H4 (cell line): ENCODE measurements around the gene RAB3A. TPM values are rescaled to one million over a fixed set of nuclear protein-coding genes. Genes with fewer than 3 reads are reported as not detected.

Experiments
- DNase-seq: peaks from one replicate; pipeline ENCODE4 v3.0.0-alpha.2; 2015; ENCODE audit warnings: low spot score
- total RNA-seq: library from RNA; depleted of rRNA; stranded (reverse); fragments of >200 nt; shearing (Covaris generic); gene quantifications from 2 replicates; pipeline ENCODE4 v1.2.3, GENCODE V29; 2014

RAB3A gene
- total RNA-seq, 1 experiment from 2014 or later, result 2.2 TPM

DNA sequence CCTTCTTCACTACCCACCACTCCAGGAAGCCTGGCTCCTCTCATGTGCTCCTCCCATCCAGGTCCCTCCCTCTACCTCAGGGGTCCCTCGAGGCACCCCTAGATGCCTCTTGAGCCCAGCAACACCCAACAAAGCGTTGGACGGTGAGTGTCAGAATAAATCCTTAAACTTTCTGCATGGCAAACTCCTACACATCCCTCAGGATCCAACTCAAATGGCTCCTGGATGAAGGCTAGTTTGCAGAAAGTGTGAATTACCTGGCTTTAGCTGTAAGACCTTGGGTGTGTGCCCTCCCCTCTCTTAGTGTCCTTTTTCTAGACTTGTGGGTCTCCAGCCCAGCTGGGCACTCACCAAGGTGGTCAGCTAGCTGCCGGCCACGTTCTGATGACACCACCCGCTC lies 5.5 kb downstream of the RAB3A start:
- no peak for DNase-seq

DNA sequence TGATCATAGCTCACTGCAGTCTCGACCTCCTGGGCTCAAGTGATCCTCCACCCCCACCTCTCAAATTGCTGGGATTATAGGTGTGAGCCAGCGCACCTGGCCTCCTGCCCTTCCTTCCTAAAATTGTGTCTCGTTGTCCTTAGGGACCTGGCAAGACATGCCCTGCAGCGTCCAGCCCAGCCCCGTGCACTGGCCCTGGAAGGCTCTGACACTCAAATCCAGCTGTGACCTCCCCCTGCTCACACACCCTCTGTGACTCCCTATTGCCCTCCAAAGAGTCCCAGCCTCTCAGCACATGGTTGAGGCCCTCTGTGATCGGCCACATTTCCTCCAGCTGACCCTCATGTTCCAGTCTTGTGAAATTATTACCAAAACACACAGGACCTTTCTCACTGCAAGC lies 5.9 kb downstream of the RAB3A start:
- no peak for DNase-seq

DNA sequence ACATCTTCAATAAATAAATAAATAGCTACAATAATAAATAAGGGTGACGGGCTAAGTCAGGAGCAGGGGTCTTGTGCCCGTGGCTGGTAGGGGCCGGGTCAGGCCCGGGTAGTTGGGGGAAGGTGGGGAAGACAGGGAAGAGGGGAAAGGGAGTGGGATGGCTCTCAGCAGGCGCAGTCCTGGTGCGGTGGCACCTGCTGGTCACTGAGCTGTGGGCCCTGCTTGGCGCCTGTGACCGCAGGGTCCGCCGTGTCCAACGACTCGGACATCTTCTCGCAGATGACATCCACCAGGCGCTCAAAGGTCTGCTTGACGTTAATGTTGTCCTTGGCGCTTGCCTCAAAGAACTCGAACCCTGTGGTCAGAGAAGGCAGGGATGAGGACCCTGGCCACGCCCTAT lies 6.5 kb downstream of the RAB3A start:
- no peak for DNase-seq

DNA sequence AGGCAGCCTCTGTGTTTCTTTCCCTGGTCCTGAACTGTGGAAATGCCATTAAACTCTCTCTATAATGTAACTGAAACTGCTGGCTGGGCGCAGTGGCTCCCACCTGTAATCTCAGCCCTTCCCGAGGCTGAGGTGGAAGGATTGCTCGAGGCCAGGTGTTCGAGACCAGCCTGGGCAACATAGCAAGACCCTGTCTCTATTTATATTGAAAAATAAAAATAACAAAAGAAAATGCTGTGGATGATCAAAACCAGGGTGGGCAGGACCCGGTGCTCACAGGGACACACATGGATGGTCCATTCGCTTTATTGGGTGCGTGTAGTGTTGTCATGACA lies 7.4 kb downstream of the RAB3A start:
- no peak for DNase-seq

DNA sequence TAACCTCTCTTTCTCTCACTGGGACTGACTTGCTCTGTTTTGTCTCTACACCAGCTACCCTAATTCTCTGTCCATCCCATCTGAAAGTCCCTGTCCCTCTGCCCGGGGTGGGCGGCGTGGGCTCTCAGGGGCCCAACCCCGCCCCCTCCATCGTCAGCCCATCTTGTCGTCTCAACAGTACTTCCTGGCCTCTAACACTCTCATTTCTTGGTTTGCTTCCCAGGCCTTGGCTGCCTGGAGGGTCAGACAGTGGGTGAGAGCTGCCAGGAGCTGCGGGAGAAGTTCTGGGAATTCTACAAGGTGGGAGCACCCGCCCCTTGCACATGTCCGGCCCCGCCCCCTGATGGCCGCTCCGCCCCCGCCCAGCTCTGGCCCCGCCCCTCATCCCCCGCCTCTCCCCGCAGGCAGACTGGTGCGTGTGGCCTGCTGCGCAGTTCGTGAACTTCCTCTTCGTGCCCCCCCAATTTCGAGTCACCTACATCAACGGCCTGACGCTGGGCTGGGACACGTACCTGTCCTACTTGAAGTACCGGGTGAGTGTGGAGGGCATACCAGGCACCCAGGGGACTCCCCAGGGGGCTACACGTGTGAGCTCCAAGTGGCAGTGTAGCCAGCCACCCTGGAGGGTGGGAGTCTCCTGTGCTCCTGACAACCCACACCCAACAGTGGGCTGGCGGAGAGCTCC lies 9.1 kb downstream of the RAB3A start:
- DNase-seq, result no peak

DNA sequence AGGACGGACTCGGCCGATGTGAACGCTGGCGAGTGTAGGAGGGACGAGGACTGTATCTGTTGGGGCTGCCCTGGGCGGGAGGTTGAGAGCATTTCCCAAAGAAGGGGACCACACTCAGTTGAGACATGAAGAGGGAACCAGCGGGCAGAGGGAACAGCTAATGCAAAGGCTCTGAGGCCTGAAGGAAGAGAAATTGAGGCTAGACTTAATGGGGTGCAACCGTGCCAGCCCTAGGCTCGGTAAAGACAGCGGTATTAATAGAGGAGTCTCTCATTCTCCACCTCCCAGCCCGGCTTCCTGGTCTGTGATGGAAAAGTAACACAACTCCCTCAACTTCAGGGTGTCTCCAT lies 9.7 kb downstream of the RAB3A start:
- no peak for DNase-seq

DNA sequence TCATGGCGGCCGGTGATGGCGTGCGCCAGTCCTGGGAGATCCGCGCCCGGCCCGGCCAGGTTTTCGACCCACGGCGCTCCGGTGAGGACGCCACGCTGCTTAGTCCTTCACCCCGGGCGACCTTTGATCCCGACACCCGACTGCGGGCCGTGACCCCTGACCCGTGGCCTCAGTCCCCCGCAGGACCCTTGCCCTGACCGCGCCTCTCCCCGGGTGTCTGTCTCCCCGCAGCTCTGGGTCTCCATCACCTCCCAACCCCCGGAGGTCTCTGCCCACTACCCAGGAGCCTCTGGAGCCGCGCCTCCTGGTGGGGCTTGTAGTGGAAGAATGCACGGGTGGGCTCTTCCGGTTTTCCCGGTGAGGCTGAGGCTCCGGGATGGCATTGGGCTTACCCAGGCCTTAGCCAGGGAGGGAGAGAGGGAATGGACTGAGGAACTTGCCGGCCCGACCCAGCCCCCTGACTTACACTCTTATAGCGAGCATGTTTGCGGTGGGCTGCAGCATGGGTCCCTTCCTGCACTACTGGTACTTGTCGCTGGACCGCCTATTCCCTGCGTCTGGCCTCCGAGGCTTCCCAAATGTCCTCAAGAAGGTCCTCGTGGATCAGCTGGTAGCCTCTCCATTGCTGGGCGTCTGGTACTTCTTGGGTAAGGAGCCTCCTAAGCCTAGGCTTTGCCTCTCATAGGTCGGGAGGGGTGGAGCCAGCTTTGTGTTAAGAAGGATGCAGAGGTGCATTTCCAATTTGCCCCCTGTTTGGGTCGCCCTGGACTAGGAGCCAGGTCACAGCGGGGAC lies 10.3 kb downstream of the RAB3A start:
- DNase-seq, result no peak

DNA sequence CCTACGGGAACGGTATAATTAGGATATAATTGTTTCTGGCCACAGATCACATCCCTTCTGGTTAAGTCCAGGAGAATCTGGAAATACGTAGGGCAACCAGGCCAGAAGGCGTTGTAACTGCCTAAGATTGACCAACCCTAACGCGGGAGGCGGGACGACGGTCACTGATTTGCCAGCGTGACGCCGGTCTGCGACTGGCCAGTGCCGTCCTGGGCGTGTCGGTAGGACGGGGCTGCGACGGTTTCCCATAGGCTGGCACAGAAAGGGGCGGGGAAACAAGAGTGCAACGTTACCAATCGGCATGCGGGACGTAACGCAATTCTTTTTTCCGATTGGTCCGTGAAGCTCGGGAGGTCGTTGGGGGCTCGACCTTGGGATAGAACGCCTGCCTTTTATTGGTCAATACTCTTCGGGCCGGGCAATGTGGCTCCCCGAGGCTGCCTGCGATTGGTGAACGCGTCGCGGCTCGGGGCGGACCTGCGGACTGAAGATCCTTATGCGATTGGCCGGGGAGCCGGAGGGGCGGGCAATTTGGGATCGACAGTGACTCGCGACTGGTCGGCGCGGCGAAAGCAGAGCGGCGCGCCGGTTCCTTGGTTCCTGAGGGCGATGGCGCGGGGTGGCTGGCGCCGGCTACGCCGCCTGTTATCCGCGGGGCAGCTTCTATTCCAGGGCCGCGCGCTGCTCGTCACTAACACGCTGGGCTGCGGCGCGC lies 11.0 kb downstream of the RAB3A start, which contains the start of gene MPV17L2:
MPV17L2 (plus strand) TSS at position 546 of the 715 bp plus-strand sequence; CDS start at position 610, 64 bp downstream.
- DNase-seq, result peak; percentile 100

DNA sequence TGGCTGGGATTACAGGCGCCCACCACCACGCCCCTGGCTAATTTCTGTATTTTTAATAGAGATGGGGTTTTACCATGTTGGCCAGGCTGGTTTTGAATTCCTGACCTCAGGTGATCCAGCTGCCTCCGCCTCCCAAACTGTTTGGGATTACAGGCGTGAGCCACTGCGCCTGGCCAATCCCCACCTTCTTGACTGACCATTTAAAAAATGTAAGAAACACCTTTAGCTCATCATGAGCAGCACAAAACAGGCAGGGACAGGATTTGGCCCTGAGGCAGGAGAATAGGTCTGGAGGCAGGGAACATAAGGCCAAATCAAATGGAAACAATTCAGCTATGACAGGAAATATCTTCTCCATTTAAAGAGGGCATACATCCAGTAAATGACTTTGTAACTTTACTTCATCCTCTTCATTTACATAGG lies 12.2 kb downstream of the RAB3A start:
- no peak for DNase-seq

DNA sequence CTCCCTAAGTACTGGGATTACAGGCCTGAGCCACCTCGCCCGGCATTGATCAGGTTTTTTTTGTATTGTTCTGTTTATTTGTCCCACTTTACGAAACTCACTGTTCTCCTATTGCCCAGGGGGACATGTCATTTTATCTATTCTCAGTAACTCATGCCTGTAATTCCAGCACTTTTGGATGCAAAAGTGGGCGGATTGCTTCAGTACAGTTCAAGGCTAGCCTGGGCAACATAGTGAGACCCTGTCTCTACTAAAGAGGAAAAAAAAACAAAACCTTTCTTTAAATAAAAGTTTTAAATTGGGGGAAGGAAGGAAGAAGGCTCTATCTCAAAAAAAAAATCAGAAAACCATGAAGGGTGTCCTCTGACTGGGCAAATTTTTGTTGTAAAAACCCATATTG lies 13.6 kb downstream of the RAB3A start:
- no peak for DNase-seq

DNA sequence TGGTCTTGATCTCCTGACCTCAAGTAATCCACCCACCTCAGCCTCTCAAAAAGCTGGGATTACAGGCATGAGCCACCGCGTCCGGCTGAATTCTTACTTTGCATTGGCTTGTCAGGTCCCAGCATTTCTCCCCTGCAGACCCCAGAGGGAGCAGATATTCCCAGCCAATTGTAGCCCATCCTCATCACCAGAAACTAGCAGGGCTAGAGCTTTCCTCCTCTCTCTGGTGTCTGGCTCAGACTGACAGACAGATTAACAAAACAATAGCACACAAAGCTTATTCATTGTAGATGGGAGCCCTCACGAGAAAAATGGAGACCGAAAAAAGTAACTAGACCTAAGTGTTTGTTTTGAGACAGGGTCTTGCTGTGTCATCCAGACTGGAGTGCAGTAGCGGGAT lies 18.3 kb downstream of the RAB3A start:
- DNase-seq, result no peak

DNA sequence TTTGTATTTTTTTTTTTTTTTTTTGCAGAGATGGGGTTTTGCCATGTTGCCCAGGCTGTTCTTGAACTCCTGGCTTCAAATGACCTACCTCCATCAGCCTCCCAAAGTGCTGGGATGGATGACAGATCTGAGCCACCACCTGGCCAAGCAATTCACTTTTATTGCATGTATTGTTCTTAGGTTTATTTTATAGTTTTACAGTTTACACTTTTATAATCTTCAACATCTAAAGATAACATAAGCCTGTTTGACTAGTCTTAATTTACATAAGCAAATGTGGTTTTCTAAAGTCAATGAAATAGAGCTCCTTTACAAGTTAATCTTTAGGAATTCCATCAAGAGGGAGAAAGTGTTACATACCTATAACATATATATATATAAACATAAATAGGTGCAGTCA lies 20.3 kb downstream of the RAB3A start:
- DNase-seq, result no peak

DNA sequence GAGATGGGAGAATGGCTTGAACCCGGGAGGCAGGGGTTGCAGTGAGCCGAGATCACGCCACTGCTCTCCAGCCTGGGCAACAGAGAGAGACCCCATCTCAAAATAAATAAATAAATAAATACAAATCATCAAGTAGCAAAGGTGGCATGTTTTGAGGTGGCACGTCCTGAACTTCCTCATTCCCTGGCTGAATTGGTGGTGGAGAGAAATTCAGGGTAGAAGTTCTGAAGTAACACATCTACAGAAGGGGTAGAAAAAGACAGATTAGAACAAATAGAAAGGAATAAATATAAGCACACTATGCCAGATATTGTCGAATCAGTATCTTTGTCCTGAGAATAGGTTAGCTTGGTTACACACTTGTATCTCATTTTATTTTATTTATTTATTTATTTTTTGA lies 23.9 kb downstream of the RAB3A start:
- no peak for DNase-seq

DNA sequence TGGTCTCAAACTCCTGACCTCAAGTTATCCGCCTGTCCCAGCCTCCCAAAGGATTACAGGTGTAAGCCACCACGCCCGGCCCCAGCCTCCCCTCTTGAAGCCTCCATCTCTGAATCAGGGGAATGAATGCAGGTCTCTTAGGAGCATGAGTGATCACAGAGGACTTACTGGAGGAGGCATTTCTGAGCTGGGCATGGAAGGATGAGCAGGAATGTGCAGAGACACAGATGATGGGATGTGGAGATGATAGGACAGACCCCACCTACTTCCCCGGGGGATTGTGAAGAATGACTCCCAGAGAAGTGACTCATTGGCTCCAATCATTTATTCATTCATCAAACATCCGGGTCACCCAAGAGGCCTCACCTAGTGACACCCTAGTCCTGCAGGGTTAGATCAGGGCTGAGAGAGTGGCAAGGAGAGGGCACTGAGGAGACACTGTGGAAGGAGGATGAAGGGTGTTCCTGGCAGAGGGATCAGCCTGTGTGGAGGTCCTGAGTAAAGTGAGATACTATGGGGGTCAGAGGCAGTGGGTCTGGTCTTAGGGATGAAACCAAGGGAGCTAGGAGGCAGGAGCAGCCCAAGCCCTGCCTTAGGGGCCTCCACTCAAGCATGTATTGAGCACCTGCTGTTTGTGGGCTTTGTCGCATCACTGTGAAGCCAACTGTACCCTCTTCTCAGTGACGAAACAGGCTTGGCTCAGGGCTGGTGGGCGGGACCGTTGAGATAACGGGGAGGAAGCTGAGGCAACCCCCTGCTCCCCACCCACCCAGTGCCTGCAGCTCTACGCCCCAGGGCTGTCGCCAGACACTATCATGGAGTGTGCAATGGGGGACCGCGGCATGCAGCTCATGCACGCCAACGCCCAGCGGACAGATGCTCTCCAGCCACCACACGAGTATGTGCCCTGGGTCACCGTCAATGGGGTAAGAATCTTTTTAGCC lies 27.2 kb downstream of the RAB3A start:
- no peak for DNase-seq

DNA sequence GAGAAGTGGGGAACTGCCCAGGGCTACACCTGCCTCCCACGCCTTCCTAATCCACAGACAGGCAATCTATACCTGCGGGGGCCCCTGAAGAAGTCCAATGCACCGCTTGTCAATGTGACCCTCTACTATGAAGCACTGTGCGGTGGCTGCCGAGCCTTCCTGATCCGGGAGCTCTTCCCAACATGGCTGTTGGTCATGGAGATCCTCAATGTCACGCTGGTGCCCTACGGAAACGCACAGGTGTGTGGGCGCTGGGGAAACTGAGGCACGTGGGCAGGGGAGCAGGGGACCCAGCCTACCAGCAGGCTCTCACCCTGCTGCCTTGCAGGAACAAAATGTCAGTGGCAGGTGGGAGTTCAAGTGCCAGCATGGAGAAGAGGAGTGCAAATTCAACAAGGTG lies 28.9 kb downstream of the RAB3A start:
- DNase-seq, result no peak

DNA sequence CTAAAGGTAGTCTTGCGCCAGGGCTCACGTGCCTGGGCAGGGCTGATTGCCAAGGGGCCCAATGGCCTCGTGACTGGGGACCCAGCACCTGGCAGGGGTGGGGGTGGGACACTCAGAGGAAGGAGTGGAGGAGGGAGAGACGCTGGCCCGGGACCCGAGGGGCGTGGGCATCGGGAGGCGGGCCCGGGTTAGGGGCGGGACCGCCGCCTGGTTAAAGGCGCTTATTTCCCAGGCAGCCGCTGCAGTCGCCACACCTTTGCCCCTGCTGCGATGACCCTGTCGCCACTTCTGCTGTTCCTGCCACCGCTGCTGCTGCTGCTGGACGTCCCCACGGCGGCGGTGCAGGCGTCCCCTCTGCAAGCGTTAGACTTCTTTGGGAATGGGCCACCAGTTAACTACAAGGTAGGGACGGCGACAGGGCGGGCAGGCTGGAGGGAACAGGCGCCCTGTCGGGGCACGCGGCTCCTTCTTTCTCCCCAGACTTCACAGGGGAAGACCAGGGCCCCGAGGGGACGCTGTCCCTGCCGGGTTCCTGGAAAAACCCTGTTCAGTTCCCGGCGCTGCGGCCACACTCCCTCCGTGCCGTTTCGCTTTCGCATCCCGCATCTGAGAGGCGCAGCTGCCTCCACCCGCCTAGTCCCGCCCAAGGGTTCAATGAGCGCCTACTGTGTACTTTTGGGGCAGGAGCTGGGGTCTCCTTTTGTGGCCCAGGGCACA lies 30.1 kb downstream of the RAB3A start, which contains the start of gene IFI30:
IFI30 (plus strand) TSS at position 242 of the 717 bp plus-strand sequence; CDS start at position 271, 29 bp downstream.
- DNase-seq, result peak; percentile 73

DNA sequence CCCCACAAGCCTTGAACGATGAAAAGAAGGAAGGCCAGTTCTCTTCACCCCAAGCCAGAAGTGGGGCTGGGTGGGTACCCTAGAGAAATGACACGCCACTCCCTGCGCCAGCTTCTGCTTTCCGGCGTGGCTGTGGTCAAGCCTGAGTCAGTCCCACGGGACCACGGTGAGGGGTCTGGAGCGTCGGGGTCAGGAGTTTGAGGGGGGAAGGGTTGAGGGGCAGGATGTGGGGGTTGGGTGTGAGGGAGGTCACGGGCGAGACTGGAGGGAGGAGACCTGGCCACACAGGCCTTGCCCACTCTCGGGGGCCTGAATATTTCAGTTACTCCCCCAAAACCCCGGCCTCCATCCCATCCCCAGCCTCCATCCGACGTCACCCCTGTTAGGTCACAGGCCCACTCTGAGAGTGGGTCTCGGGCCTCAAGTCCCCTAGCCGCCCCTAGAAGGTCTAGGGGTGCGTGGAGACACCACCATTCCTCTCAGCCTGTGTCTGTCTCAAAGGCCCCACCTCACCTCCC lies 30.7 kb downstream of the RAB3A start:
- no peak for DNase-seq

DNA sequence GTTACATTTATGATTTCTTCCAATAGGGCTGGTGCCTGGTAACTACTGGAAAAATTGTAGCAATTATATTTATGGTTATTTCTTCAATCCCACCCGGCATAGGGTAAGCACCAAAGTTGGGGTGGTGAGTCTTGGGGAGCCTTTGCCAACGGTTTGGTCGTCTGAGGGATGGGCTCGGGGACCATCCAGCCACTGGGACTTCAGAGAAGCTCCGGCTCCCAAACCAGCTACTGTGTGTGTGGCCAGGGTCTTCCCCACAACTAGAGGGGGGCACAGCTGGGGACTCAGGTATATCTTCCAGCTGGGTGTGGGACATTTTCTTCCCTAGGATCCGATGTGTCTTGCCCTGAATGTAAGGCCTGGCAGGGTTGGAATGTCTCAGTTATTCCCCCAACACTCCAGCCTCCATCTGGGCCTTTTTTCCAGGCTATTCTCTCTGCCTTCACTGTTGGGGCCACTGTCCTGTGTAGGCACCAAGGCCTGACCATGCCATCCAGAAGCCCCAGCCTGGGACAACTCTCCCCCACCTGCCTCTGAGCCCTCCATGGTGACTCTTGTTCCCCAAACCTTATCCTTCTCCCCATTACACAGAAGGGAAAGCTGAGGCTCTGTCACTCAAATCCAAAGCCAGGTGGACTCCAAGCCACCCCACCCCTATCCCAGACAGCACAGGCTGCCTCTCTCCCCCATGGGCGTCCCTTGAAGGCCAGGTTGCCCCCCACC lies 31.4 kb downstream of the RAB3A start:
- DNase-seq, result no peak

DNA sequence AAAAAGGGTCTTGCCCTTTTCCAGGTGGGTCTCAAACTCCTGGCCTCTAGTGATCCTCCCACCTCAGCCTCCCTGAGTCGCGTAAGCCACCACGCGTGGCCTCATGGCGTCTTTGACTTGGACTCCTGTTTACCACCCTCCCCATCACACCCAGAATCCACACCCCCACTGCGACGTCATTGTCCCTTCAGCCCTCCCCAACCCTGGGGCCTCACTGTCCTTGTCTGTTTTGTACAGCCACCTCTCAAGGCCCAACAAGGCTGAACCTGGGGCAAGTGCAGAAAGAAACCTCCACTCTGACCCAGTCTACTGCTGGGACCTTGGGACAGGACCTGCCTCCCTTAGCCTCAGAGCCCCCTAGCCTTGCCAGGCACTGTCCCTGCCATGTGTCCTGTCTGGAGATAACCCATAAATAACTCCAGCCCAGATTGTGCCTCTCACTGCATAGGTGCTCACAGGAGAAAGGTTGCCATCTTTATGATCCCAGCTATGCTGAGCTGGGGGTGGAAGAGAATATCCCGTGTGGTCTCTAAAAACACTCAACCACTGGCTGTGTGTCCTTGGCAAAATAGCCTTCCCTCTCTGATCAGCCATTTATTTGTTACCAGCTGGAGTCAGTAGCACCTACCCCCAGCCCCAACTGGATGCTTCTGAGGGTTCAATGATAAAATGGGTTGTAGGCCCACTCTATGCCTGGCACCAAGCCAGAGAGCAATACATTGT lies 32.1 kb downstream of the RAB3A start:
- DNase-seq, result no peak
